Measurements from ENCODE around the gene GLG1.

GLG1 gene

GRCh38 chr16:74469946-74470478, 136.9 kb downstream of the GLG1 start:
- H3K27ac ChIP-seq, result no peak overlapping the region
- TF ChIP-seq CTCF (conservative IDR thresholded peaks at IDR 0.05), result no peak

- no peak overlapping the region for H3K27ac ChIP-seq
Observed at GRCh38 chr16:74468807-74469525, 137.9 kb downstream of the GLG1 start.

GRCh38 chr16:74466872-74467271, 140.0 kb downstream of the GLG1 start:
- no peak for TF ChIP-seq CTCF (conservative IDR thresholded peaks at IDR 0.05)
- H3K27ac ChIP-seq, result no peak overlapping the region

More at GRCh38 chr16:74468807-74469525, 137.9 kb downstream of the GLG1 start:
- no peak for TF ChIP-seq CTCF (conservative IDR thresholded peaks at IDR 0.05)

- no peak overlapping the region for H3K27ac ChIP-seq
- no peak for TF ChIP-seq CTCF (conservative IDR thresholded peaks at IDR 0.05)
Observed at GRCh38 chr16:74465851-74466685, 140.8 kb downstream of the GLG1 start.

GRCh38 chr16:74465281-74465680, 141.6 kb downstream of the GLG1 start:
- TF ChIP-seq CTCF (conservative IDR thresholded peaks at IDR 0.05), result no peak

GRCh38 chr16:74463888-74464287, 143.0 kb downstream of the GLG1 start:
- no peak for TF ChIP-seq CTCF (conservative IDR thresholded peaks at IDR 0.05)
- H3K27ac ChIP-seq, result no peak overlapping the region

More at GRCh38 chr16:74465281-74465680, 141.6 kb downstream of the GLG1 start:
- H3K27ac ChIP-seq, result no peak overlapping the region

- no peak for TF ChIP-seq CTCF (conservative IDR thresholded peaks at IDR 0.05)
- no peak overlapping the region for H3K27ac ChIP-seq
Observed at GRCh38 chr16:74462361-74462760, 144.6 kb downstream of the GLG1 start.
